ENCODE measurements around the gene BUD13.

DNA sequence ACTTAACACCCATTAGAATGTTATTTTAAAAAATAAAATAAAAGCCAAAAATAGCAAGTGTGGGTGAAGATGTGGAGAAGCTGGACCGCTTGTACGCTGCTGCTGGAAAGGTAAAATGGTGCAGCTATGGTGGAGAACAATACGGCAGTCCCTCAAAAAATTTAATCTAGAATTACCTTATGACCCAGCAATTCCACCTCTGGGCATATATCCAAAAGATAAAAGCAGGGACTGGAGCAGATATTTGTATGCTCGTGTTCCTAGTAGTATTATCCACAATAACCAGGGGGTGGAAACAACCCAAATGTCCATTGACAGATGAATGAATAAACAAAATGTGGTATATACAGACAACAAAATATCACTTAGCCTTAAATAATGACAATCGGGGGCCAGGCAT, 25.0 kb upstream of the BUD13 start:
- no peak for TF ChIP-seq EZH2 (IDR thresholded peaks at IDR 0.05; ENCODE audit: insufficient read depth, poor library complexity, severe bottlenecking)
- TF ChIP-seq EZH2phosphoT487 (IDR thresholded peaks at IDR 0.05; ENCODE audit: insufficient read depth, low read depth), result no peak
